H1 (cell line): Measurements from ENCODE around the gene MACF1. TPM values are rescaled to one million over a fixed set of nuclear protein-coding genes. Genes with fewer than 3 reads are reported as not detected.

Source experiments
- CTCF ChIA-PET: fragments of 300-600 bp; sonication (Branson Sonifier 250); formaldehyde crosslinking; loops from one replicate; lab custom pipeline; 2021; ENCODE audit not compliant: partially characterized antibody; lab: Charles Lee
- POLR2A ChIA-PET: fragments of 300-600 bp; sonication (Branson Sonifier 250); formaldehyde crosslinking; loops from one replicate; lab custom pipeline; 2021; ENCODE audit warnings: inconsistent platforms; ENCODE audit not compliant: partially characterized antibody; lab: Charles Lee
- DNase-seq, 2 experiments: peaks; one replicate each; pipeline versions ENCODE4 v3.0.0 to v3.0.0-alpha.2; 2010 to 2022; ENCODE audit warnings: low spot score in 2 of 2, low read depth in 1 of 2, mixed read lengths in 1 of 2
- FAIRE-seq: peaks from 2 replicates; lab custom pipeline; 2011; peaks lifted over from hg19 to GRCh38; lab: Jason Lieb, UNC
- H2AFZ ChIP-seq: 2 replicates; pipeline ENCODE4 v1.8.1; 2012; ENCODE audit warnings: low read length, inconsistent platforms
- H2AK5ac ChIP-seq: 2 replicates; pipeline ENCODE4 v1.6.1; 2013; ENCODE audit warnings: low read depth, low read length
- H2BK120ac ChIP-seq: replicated peaks from 2 replicates; pipeline ENCODE3; 2013; ENCODE audit warnings: low read depth, low read length, inconsistent platforms
- H2BK12ac ChIP-seq: 2 replicates; pipeline ENCODE4 v1.6.1; 2013; ENCODE audit warnings: low read depth, low read length
- H2BK15ac ChIP-seq: 2 replicates; pipeline ENCODE4 v1.6.1; 2013; ENCODE audit warnings: low read length
- H2BK20ac ChIP-seq: 2 replicates; pipeline ENCODE4 v1.6.1; 2013; ENCODE audit warnings: low read length
- H2BK5ac ChIP-seq: 2 replicates; pipeline ENCODE4 v1.6.1; 2013; ENCODE audit warnings: low read depth, low read length
- H3K14ac ChIP-seq: 2 replicates; pipeline ENCODE4 v1.6.1; 2013; ENCODE audit warnings: inconsistent platforms; ENCODE audit not compliant: insufficient read length
- H3K18ac ChIP-seq: 2 replicates; pipeline ENCODE4 v1.6.1; 2013; ENCODE audit warnings: low read length; ENCODE audit errors: extremely low read depth
- H3K23ac ChIP-seq: 2 replicates; pipeline ENCODE4 v1.6.1; 2013; ENCODE audit warnings: inconsistent platforms; ENCODE audit not compliant: insufficient read length
- H3K23me2 ChIP-seq: 2 replicates; pipeline ENCODE4 v1.6.1; 2013; ENCODE audit warnings: low read depth, low read length
- H3K27ac ChIP-seq: 2 replicates; pipeline ENCODE4 v1.6.1; 2011; ENCODE audit warnings: low read depth, low read length, inconsistent platforms
- H3K27me3 ChIP-seq, 4 experiments: replicated peaks in 1 of 4; 1 replicate in 1 of 4; 2 replicates in 3 of 4; pipeline versions ENCODE4 v1.6.1 to v1.8.1; 2011 to 2013; ENCODE audit warnings: low read length in 3 of 4, mild to moderate bottlenecking in 3 of 4, inconsistent platforms in 2 of 4, mixed read lengths in 2 of 4, moderate library complexity in 1 of 4; ENCODE audit not compliant: control insufficient read depth in 3 of 4, insufficient read depth in 3 of 4; ENCODE audit errors: extremely low read depth in 1 of 4
- H3K36me3 ChIP-seq, 4 experiments: 2 replicates each; pipeline versions ENCODE4 v1.6.1 to v1.8.1; 2011 to 2013; ENCODE audit warnings: mild to moderate bottlenecking in 4 of 4, low read length in 3 of 4, moderate library complexity in 2 of 4, control low read depth in 1 of 4, inconsistent platforms in 1 of 4; ENCODE audit not compliant: insufficient read depth in 4 of 4, control insufficient read depth in 2 of 4
- H3K4ac ChIP-seq: replicated peaks from 2 replicates; pipeline ENCODE3; 2013; ENCODE audit warnings: low read length, low read depth, mixed read lengths, inconsistent platforms; ENCODE audit not compliant: insufficient read length
- H3K4me1 ChIP-seq, 4 experiments: replicated peaks in 1 of 4; 1 replicate in 1 of 4; 2 replicates in 3 of 4; pipeline versions ENCODE4 v1.6.1 to v1.8.1; 2011 to 2013; ENCODE audit warnings: low read length in 3 of 4, inconsistent platforms in 2 of 4, mixed read lengths in 1 of 4; ENCODE audit not compliant: insufficient read depth in 4 of 4, control insufficient read depth in 3 of 4
- H3K4me2 ChIP-seq, 2 experiments: 2 replicates each; pipeline versions ENCODE4 v1.6.1 to v1.8.1; 2011 to 2013; ENCODE audit warnings: low read depth in 2 of 2, low read length in 2 of 2, control low read depth in 1 of 2, inconsistent platforms in 1 of 2, mild to moderate bottlenecking in 1 of 2; ENCODE audit not compliant: insufficient read depth in 1 of 2
- H3K4me3 ChIP-seq, 4 experiments: fragments of 200-600, 300-600 bp in 1 of 4; sonication (generic), shearing (Covaris generic), sonication (Bioruptor Twin) in 1 of 4; 2 replicates each; pipeline versions ENCODE4 v1.5.1 to v1.8.1; 2011 to 2016; ENCODE audit warnings: low read length in 4 of 4, low read depth in 3 of 4, control low read depth in 2 of 4, inconsistent platforms in 2 of 4, mild to moderate bottlenecking in 2 of 4, mixed read lengths in 1 of 4, moderate library complexity in 1 of 4; ENCODE audit not compliant: insufficient read depth in 2 of 4; ENCODE audit errors: extremely low read depth in 1 of 4
- H3K56ac ChIP-seq: replicated peaks from 2 replicates; pipeline ENCODE3; 2013; ENCODE audit warnings: low read depth, mild to moderate bottlenecking, mixed read lengths, low read length, inconsistent platforms; ENCODE audit not compliant: insufficient read length
- H3K79me1 ChIP-seq: 2 replicates; pipeline ENCODE4 v1.6.1; 2013; ENCODE audit warnings: low read depth, low read length, control low read depth
- H3K79me2 ChIP-seq, 2 experiments: 2 replicates each; pipeline versions ENCODE4 v1.6.1 to v1.8.1; 2012 to 2013; ENCODE audit warnings: low read length in 2 of 2, mild to moderate bottlenecking in 2 of 2, inconsistent platforms in 1 of 2; ENCODE audit not compliant: insufficient read depth in 2 of 2, control insufficient read depth in 1 of 2
- H3K9ac ChIP-seq, 4 experiments: replicated peaks in 1 of 4; 1 replicate in 1 of 4; 2 replicates in 3 of 4; pipeline versions ENCODE4 v1.6.1 to v1.8.1; 2011 to 2013; ENCODE audit warnings: low read depth in 3 of 4, low read length in 3 of 4, control low read depth in 2 of 4, mild to moderate bottlenecking in 2 of 4, moderate library complexity in 2 of 4, inconsistent platforms in 1 of 4; ENCODE audit errors: extremely low read depth in 1 of 4
- H3K9me3 ChIP-seq, 2 experiments: 2 replicates each; pipeline versions ENCODE4 v1.6.1 to v1.8.1; 2012 to 2013; ENCODE audit warnings: mild to moderate bottlenecking in 2 of 2, moderate library complexity in 2 of 2, control low read depth in 1 of 2, inconsistent platforms in 1 of 2, low read depth in 1 of 2, low read length in 1 of 2, mixed read lengths in 1 of 2; ENCODE audit not compliant: insufficient read depth in 2 of 2
- H4K20me1 ChIP-seq, 2 experiments: replicated peaks in 1 of 2; 2 replicates each; pipeline versions ENCODE3 to v1.8.1; 2011 to 2013; ENCODE audit warnings: inconsistent platforms in 2 of 2, low read length in 2 of 2, mild to moderate bottlenecking in 1 of 2; ENCODE audit not compliant: insufficient read depth in 2 of 2, control insufficient read depth in 1 of 2
- H4K5ac ChIP-seq: 2 replicates; pipeline ENCODE4 v1.6.1; 2013; ENCODE audit warnings: low read length, low read depth, mixed read lengths, inconsistent platforms; ENCODE audit not compliant: insufficient read length
- H4K8ac ChIP-seq: 2 replicates; pipeline ENCODE4 v1.8.0; 2013; ENCODE audit warnings: mild to moderate bottlenecking, moderate library complexity, low read length, inconsistent platforms; ENCODE audit not compliant: insufficient read depth; ENCODE audit errors: extremely low read depth
- H4K91ac ChIP-seq: replicated peaks from 2 replicates; pipeline ENCODE3; 2013; ENCODE audit warnings: low read length, mixed read lengths, inconsistent platforms; ENCODE audit not compliant: insufficient read length
- CBX8 ChIP-seq: fragments of 300-800, 300-1000 bp; sonication (generic); IDR thresholded peaks from 2 replicates; pipeline ENCODE4 v1.7.1; 2016; ENCODE audit warnings: low read depth, low read length, borderline replicate concordance
- CEBPB ChIP-seq: IDR thresholded peaks from 2 replicates; pipeline ENCODE4 v1.6.1; 2012; ENCODE audit warnings: low read depth, low read length
- HDAC6 ChIP-seq: IDR thresholded peaks from one replicate; pipeline ENCODE4 v1.7.1; 2012; ENCODE audit warnings: low read depth, mild to moderate bottlenecking, inconsistent platforms, low read length, moderate library complexity
- JUND ChIP-seq: IDR thresholded peaks from 2 replicates; pipeline ENCODE4 v1.6.1; 2011; ENCODE audit warnings: mild to moderate bottlenecking, improper control_type of control experiment, low read length
- MAFK ChIP-seq: IDR thresholded peaks from 2 replicates; pipeline ENCODE4 v1.6.1; 2012; ENCODE audit warnings: low read depth, mild to moderate bottlenecking, improper control_type of control experiment, low read length
- SP2 ChIP-seq: IDR thresholded peaks from 2 replicates; pipeline ENCODE4 v1.6.1; 2012; ENCODE audit warnings: mild to moderate bottlenecking, low read length, inconsistent platforms
- WGBS, 2 experiments: shearing (Covaris generic) in 1 of 2; methylation state at CpG; one replicate each; pipeline versions ENCODE4 v1.1.6 to v1.1.7; 2013 to 2015; ENCODE audit warnings: low lambda C conversion rate in 2 of 2, mixed read lengths in 2 of 2, inconsistent platforms in 1 of 2, low coverage in 1 of 2, missing lambda C conversion rate in 1 of 2; ENCODE audit not compliant: insufficient replicate concordance in 2 of 2, insufficient coverage in 1 of 2, insufficient read length in 1 of 2; ENCODE audit errors: extremely low coverage in 1 of 2, missing lambda C conversion rate in 1 of 2; 5-methylcytosine and 5-hydroxymethylcytosine counted together
- polyA plus RNA-seq, 7 experiments: library from polyadenylated mRNA; depleted of rRNA in 3 of 7; stranded (reverse) in 5 of 7; unstranded in 2 of 7; fragments of >200 nt in 5 of 7; fragments of 200-250 nt in 2 of 7; gene quantifications; 1 replicate in 5 of 7; 2 replicates in 1 of 7; 4 replicates in 1 of 7; pipeline versions ENCODE4 v1.2.1 to v1.2.3, GENCODE V29; 2011 to 2013; ENCODE audit warnings: missing spikeins in 2 of 7, mixed read lengths in 2 of 7
- total RNA-seq: library from RNA; stranded (reverse); fragmentation: NEBNext Ultra II Directional; extraction: Animal tissue kit (Norgen Biotek cat#: 25700); gene quantifications from 2 replicates; pipeline ENCODE4 v1.2.1, GENCODE V29; 2021
- TF ChIP-seq, protein P1 (sequence below), 3 experiments: IDR thresholded peaks; 1 replicate in 2 of 3; 2 replicates in 1 of 3; pipeline versions ENCODE4 v1.5.1 to v1.6.1; 2011; ENCODE audit warnings: low read length in 3 of 3, mild to moderate bottlenecking in 3 of 3, inconsistent platforms in 2 of 3, low read depth in 1 of 3, moderate library complexity in 1 of 3; ENCODE audit not compliant: insufficient read depth in 1 of 3; ENCODE audit errors: control extremely low read depth in 1 of 3

MACF1 gene
- total and polyA plus RNA-seq, 2 of the 8 experiments (the other 6 are each of a cell fraction or from before 2014, with no cell fraction given) = 59.8 to 285 TPM

DNA sequence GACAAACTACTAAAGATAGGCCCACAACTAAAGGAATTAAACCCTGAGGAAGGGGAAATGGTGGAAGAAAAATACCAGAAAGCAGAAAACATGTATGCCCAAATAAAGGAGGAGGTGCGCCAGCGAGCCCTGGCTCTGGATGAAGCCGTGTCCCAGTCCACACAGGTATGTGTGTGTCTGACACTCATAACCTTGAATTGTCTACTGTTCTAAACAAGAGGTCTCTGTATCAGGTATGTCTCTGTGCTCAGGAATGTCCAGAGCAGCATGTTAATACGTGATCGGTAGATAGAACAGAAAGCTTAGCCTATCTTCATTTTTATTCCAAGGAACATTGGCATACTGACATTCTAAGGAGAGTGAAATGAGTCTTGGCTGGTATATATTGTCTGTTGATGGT, 231.1 kb downstream of the MACF1 start:
- H3K79me1 ChIP-seq = no peaks in the 10 kb centered on the region
- ChIA-PET POLR2A (no interaction called here), CTCF (interaction anchor here (0.9 to 1.3 kb wide), 2 partner anchors 21 to 103 kb away, joined by 3 read pairs; no protein-coding TSS in a partner anchor)
- no peak overlapping the region for H2BK20ac ChIP-seq
- no peak overlapping the region for H3K18ac ChIP-seq
- no peak overlapping the region for H3K27ac ChIP-seq
- no peak overlapping the region for H4K91ac ChIP-seq
- H3K4ac ChIP-seq = no peak overlapping the region
- no peak overlapping the region for H2BK5ac ChIP-seq
- no peak overlapping the region for H3K9ac ChIP-seq
- H3K56ac ChIP-seq = no peak overlapping the region
- H4K20me1 ChIP-seq = peaks cover 0 to 3% of the 10 kb centered on the region in 2 experiments
- no peak overlapping the region for H4K5ac ChIP-seq
- DNase-seq = no peak
- H2BK120ac ChIP-seq = no peak overlapping the region
- H3K79me2 ChIP-seq = no peaks in the 10 kb centered on the region
- FAIRE-seq = no peak
- no peak overlapping the region for H2BK15ac ChIP-seq
- TF ChIP-seq, protein P1, sequence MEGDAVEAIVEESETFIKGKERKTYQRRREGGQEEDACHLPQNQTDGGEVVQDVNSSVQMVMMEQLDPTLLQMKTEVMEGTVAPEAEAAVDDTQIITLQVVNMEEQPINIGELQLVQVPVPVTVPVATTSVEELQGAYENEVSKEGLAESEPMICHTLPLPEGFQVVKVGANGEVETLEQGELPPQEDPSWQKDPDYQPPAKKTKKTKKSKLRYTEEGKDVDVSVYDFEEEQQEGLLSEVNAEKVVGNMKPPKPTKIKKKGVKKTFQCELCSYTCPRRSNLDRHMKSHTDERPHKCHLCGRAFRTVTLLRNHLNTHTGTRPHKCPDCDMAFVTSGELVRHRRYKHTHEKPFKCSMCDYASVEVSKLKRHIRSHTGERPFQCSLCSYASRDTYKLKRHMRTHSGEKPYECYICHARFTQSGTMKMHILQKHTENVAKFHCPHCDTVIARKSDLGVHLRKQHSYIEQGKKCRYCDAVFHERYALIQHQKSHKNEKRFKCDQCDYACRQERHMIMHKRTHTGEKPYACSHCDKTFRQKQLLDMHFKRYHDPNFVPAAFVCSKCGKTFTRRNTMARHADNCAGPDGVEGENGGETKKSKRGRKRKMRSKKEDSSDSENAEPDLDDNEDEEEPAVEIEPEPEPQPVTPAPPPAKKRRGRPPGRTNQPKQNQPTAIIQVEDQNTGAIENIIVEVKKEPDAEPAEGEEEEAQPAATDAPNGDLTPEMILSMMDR (IDR thresholded peaks at IDR 0.05; ENCODE audit: control extremely low read depth in 1 of 3, insufficient read depth in 1 of 3, low read depth in 1 of 3, low read length in 3 of 3) = no peak
- no peak for TF ChIP-seq CEBPB
- no peak for TF ChIP-seq MAFK
- no peak for TF ChIP-seq JUND
- no peak for TF ChIP-seq SP2
- TF ChIP-seq CBX8 = no peak
- no peak for TF ChIP-seq HDAC6
- H2BK12ac ChIP-seq = no peak overlapping the region
- H3K4me3 ChIP-seq = no peak overlapping the region
- no peak overlapping the region for H2AK5ac ChIP-seq
- H3K27me3 ChIP-seq = no peaks in the 10 kb centered on the region
- H2AFZ ChIP-seq = no peak overlapping the region
- H3K14ac ChIP-seq = no peak overlapping the region
- no peak overlapping the region for H3K23ac ChIP-seq
- no peaks in the 10 kb centered on the region for H3K4me1 ChIP-seq
- H4K8ac ChIP-seq = no peak overlapping the region
- WGBS, 2 experiments = 94% methylated on average over 5 of the region's 5 CpGs; no CpG with 5 or more reads in 1 of the 2 experiments
- no peak overlapping the region for H3K4me2 ChIP-seq
- no peaks in the 10 kb centered on the region for H3K9me3 ChIP-seq
- H3K36me3 ChIP-seq = peaks cover 20 to 95% (median 74%) of the 10 kb centered on the region in 4 experiments
- no peaks in the 10 kb centered on the region for H3K23me2 ChIP-seq
